Fibroblast of villous mesenchyme (primary cell): ENCODE measurements around the gene DNASE1L1. TPM values are rescaled to one million over a fixed set of nuclear protein-coding genes. Genes with fewer than 3 reads are reported as not detected.

Experiments used
- DNase-seq: peaks from one replicate; pipeline ENCODE4 v3.0.0-alpha.2; 2010; ENCODE audit warnings: low read depth
- H3K4me3 ChIP-seq: 2 replicates; pipeline ENCODE4 v1.5.1; 2011; ENCODE audit warnings: low read depth, mild to moderate bottlenecking, low read length
- CTCF ChIP-seq: IDR thresholded peaks from 2 replicates; pipeline ENCODE4 v1.5.1; 2012; ENCODE audit warnings: low read depth, mild to moderate bottlenecking, low read length; ENCODE audit not compliant: insufficient read depth
- total RNA-seq: library from RNA; depleted of rRNA; stranded (reverse); fragments of >200 nt; gene quantifications from 2 replicates; pipeline ENCODE4 v1.2.3, GENCODE V29; 2012

Gene DNASE1L1
- total RNA-seq, 1 donor = 53.5 TPM

GRCh38 chrX:154369449-154370299 is 39.4 kb downstream of the DNASE1L1 start:
- peak overlapping the region; percentile 75 for H3K4me3 ChIP-seq
- no peak for TF ChIP-seq CTCF
- DNase-seq = peak; percentile 97

DNA sequence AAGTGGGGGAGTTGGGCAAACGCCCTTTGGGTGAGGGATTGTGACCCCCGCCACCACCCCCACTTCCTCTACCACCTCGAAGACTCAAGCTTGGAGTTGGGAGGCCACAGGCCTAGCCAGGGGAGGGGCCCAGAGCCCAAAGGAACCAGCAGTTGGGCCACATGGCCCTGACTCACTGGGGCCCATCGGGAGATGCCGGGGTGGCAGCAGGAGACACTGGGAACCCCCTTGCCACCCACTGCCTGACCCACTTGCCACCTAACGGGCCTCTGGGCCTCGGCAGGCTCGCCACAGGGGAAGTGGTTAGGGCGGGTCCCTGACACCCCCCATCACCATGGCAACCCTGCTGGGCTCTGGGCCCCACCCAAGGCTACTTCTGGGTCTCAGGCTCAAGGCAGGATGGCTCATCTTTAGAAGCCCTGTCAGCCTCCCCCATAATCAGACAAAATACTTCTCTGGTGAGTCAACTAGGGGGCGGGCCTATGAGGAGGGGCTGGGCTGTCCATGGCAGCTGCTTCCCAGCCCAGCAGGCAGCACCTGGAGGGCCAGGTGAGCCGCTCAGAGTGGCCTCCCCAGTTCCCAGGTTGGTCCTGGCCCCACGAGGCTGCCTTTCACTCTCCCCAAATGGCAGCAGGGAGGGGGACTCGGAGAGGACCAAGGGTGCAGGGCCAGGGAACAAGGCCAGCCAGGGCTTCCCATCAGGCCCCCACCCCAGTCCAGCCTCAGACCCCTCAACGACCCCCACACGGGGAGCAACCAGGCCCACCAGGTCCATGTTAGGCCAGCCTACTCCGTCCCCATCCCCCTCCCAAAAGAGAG is 40.2 kb downstream of the DNASE1L1 start:
- H3K4me3 ChIP-seq = peak overlapping the region; percentile 75
- TF ChIP-seq CTCF = no peak
- DNase-seq = peak; percentile 94

- no peak for DNase-seq
- peak overlapping the region; percentile 75 for H3K4me3 ChIP-seq
- TF ChIP-seq CTCF = no peak
Measured at GRCh38 chrX:154367474-154368308, 41.4 kb downstream of the DNASE1L1 start.

DNA sequence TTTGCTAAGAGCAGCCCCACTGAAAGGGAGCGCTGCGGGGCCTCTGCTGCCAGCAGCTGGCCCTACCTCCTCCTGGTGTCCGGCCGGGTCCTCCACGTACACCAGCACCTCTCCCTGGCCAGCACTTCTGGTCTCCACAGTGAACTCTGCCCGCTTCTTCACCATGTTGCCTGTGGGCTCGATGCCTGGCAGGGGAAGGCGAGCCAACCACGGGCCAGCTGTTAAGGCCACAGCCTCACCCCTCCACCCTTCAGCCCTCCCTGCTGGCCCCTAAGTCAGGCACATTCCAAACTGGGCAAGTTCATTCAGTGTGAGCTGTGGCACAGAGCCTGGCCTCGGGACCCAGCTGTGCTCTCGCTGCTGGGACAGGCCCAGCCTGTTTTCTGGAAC is 42.4 kb downstream of the DNASE1L1 start:
- no peak for TF ChIP-seq CTCF
- no peak for DNase-seq
- no peak overlapping the region for H3K4me3 ChIP-seq

GRCh38 chrX:154365997-154366665 is 42.9 kb downstream of the DNASE1L1 start:
- no peak for TF ChIP-seq CTCF
- H3K4me3 ChIP-seq = no peak overlapping the region

DNA sequence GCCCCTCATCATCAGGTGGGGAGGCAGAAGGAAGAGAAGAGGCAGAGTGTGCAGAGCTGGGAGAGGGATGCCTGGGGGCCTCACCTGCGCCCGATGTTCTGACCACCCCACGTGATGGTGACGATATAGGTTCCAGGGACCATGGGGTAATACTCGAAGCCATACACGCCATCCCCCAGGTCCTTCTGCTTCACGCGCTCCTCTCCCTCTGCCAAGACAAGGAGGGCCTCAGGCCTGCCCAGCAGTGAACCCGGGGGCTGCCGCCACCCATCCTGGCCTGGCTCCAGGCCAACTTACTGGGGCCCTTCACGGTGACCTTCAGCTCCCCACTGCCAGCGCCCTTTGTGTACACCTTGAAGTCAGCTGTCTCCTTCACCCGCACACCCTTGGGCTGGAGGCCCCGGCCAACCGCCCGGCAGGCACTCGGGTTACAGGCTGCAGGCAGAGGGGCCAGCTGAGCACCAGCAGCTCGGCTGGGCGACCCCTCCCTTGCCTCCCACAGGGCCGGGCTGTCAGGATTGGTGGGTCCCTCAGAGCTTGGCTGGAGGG is 43.9 kb downstream of the DNASE1L1 start:
- TF ChIP-seq CTCF = no peak

More at GRCh38 chrX:154365997-154366665, 42.9 kb downstream of the DNASE1L1 start:
- DNase-seq = no peak

More for the DNA sequence above, 43.9 kb downstream of the DNASE1L1 start:
- no peak overlapping the region for H3K4me3 ChIP-seq
- no peak for DNase-seq
